ENCODE measurements around the gene PTPRJ.
"Not testable (repeated sequence)": the region's sequence is repeated elsewhere in the genome, so short reads cannot be mapped to it uniquely, and the experiment has no call there.

The PTPRJ gene

GRCh38 chr11:48180627-48181026 lies 200.3 kb downstream of the PTPRJ start:
- no peak for FAIRE-seq
- TF ChIP-seq CTCF (IDR thresholded peaks at IDR 0.05; ENCODE audit: insufficient read depth, missing control alignments), result no peak

GRCh38 chr11:48182860-48183526 lies 202.6 kb downstream of the PTPRJ start:
- FAIRE-seq (no peak), DNase-seq (ENCODE audit: insufficient read length, low spot score) (no peak)
- no peak for TF ChIP-seq CTCF (IDR thresholded peaks at IDR 0.05; ENCODE audit: insufficient read depth, missing control alignments)

More at GRCh38 chr11:48180627-48181026, 200.3 kb downstream of the PTPRJ start:
- DNase-seq (ENCODE audit: insufficient read length, low spot score), result no peak

GRCh38 chr11:48184452-48184851 lies 204.1 kb downstream of the PTPRJ start:
- no peak for FAIRE-seq
- TF ChIP-seq CTCF (IDR thresholded peaks at IDR 0.05; ENCODE audit: insufficient read depth, missing control alignments), result no peak
- no peak for DNase-seq (ENCODE audit: insufficient read length, low spot score)

- FAIRE-seq; DNase-seq (ENCODE audit: insufficient read length, low spot score): not testable (repeated sequence)
These were observed 210.7 kb downstream of the PTPRJ start for GRCh38 chr11:48190906-48191654.

GRCh38 chr11:48193876-48194275 lies 213.5 kb downstream of the PTPRJ start:
- no peak for FAIRE-seq
- no peak for TF ChIP-seq CTCF (IDR thresholded peaks at IDR 0.05; ENCODE audit: insufficient read depth, missing control alignments)
- no peak for DNase-seq (ENCODE audit: insufficient read length, low spot score)

GRCh38 chr11:48207881-48208280 lies 227.5 kb downstream of the PTPRJ start:
- TF ChIP-seq CTCF (IDR thresholded peaks at IDR 0.05; ENCODE audit: insufficient read depth, missing control alignments), result no peak
- no peak for DNase-seq (ENCODE audit: insufficient read length, low spot score)
- FAIRE-seq, result no peak

GRCh38 chr11:48210052-48210451 lies 229.7 kb downstream of the PTPRJ start:
- DNase-seq (ENCODE audit: insufficient read length, low spot score) (no peak), FAIRE-seq (no peak)
- no peak for TF ChIP-seq CTCF (IDR thresholded peaks at IDR 0.05; ENCODE audit: insufficient read depth, missing control alignments)
